Activated naive CD8-positive, alpha-beta T cell (primary cell): Measurements from ENCODE around the gene GSTM1.

Source experiments
- H3K27ac Mint-ChIP-seq: one replicate; pipeline ENCODE4 v1.8.0; 2021; ENCODE audit warnings: mixed read lengths
- H3K27me3 Mint-ChIP-seq: one replicate; pipeline ENCODE4 v1.8.0; 2021; ENCODE audit warnings: mixed read lengths
- H3K36me3 Mint-ChIP-seq: one replicate; pipeline ENCODE4 v1.8.0; 2021; ENCODE audit warnings: mixed read lengths
- H3K4me1 Mint-ChIP-seq: one replicate; pipeline ENCODE4 v1.8.0; 2021; ENCODE audit warnings: low read depth, mixed read lengths
- H3K4me3 Mint-ChIP-seq: one replicate; pipeline ENCODE4 v1.8.0; 2021; ENCODE audit warnings: mild to moderate bottlenecking, mixed read lengths
- H3K9me3 Mint-ChIP-seq: one replicate; pipeline ENCODE4 v1.8.0; 2021; ENCODE audit warnings: low read depth, mixed read lengths

Gene GSTM1

DNA sequence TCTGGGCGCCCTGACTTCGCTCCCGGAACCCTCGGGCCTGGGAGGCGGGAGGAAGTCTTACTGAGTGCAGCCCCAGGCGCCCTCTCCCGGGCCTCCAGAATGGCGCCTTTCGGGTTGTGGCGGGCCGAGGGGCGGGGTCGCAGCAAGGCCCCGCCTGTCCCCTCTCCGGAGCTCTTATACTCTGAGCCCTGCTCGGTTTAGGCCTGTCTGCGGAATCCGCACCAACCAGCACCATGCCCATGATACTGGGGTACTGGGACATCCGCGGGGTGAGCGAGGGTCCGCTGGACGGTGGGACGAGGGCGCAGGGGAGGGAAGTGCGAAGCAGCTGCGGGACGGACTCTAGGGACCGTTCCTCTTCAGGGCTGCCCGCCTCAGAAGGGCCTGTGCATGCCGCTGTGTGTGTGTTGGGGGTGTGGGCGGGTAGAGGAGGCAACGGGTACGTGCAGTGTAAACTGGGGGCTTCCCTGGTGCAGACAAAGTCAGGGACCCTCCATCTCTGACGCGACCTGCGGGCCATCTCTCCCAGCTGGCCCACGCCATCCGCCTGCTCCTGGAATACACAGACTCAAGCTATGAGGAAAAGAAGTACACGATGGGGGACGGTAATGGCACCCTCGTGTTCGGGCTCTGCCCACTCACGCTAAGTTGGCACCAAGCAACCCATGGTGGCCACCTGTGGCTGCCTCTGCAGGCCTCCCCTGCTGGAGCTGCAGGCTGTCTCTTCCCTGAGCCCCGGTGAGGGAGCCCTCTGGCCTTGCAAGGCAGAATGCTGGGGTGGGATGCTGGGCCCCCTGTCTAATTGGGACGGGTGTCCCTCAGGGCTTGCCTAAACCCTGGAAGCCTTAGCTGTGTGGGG is at the start of gene GSTM1:
GSTM1 (plus strand) TSS at position 177 of the 859 bp plus-strand sequence; CDS start at position 234, 57 bp downstream.
- no peak within 1 kb of the TSS for H3K27ac Mint-ChIP-seq
- H3K36me3 Mint-ChIP-seq = no peaks in the 10 kb centered on the region
- H3K9me3 Mint-ChIP-seq = no peaks in the 10 kb centered on the region
- no peak within 1 kb of the TSS for H3K4me3 Mint-ChIP-seq
- H3K4me1 Mint-ChIP-seq = no peaks in the 10 kb centered on the region
- no peaks in the 10 kb centered on the region for H3K27me3 Mint-ChIP-seq

DNA sequence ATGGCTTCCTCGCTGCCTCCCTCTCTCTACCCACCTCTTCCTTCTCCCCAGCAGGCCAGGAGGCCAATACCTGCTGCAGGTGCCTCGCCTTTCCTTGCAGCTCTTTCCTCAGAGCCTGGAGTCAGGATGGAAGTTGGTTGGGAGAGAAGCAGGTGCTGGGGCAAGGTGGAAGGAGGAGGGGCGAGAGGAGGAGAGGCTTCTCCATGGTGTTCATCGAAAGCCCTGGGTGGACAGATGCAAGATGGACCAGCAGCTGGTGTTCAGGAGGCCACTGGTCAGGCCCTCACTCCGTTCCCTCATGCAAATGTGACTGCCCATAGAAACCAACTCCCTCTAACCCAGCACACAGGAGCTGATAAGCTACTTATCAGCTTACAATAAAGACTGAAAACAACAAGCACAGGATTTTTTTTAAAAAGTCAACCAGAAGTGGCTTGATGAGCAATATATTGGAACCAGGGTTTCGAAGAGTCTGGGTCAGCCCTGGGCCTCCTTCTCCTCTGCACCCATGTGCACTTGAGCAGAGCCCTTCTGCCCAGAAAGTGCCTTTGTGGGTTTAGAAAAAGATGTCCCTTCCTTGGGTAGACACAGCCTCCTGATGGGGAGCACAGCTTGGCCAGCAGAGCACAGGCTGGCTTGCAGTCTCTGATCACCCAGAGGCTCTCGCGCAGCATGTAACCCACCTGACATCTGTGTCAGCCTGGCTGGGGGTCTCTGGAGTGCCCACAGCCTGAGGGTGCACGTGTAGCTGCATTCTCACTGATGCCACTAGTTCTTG is 48.4 kb upstream of the GSTM1 start:
- H3K36me3 Mint-ChIP-seq = no peaks in the 10 kb centered on the region
- peaks cover 17% of the 10 kb centered on the region for H3K4me1 Mint-ChIP-seq
- H3K27me3 Mint-ChIP-seq = peaks cover 2% of the 10 kb centered on the region
- H3K9me3 Mint-ChIP-seq = no peaks in the 10 kb centered on the region
- H3K27ac Mint-ChIP-seq = no peak overlapping the region
- no peak overlapping the region for H3K4me3 Mint-ChIP-seq

DNA sequence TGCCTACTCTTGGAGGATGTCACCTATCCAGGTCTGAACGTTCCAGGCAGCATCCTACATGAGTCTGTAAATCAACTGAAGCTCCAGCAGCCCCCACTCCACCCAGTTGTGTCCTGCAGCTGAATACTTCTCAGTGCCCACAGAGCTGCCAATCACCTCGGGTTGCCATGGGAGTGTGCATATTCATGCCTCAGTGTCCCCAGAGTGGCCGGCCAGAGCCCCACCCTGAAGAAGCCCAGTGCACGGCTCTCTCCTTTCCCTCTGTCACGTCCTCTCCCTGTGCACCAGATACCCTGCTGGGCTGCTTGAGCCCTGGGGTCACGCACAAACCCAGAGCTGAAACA is 47.8 kb upstream of the GSTM1 start:
- peaks cover 12% of the 10 kb centered on the region for H3K4me1 Mint-ChIP-seq
- no peak overlapping the region for H3K4me3 Mint-ChIP-seq
- no peaks in the 10 kb centered on the region for H3K9me3 Mint-ChIP-seq
- H3K27me3 Mint-ChIP-seq = peaks cover 2% of the 10 kb centered on the region
- no peaks in the 10 kb centered on the region for H3K36me3 Mint-ChIP-seq
- H3K27ac Mint-ChIP-seq = peak overlapping the region; percentile 34

DNA sequence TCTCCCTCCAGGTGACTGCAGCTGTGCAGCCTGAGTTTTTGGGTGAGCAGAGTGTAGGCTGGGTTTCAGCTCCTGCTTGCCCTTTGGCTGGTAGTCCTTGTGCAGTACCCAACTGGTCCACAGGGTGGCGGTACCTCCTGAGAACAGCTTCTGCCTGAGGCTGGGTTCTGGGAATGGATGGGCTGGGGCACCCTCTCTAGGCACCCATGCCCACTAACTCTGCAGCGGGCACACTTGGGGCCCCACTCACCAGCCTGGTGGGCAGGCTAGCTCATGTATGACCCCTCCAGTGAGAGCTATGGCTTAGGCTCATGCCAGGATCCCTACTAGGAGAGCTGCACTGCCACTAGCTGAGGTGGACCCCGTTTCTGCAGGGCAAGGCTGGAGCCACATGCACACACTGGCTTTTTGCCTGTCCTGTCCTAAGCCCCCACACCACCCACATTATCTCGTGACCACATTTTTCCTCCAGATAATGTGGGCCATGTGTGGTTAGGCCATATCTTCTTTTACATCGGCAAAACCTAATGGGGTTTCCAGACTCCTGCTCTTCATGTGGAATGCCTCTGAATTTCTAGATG is 47.2 kb upstream of the GSTM1 start:
- peaks cover 2% of the 10 kb centered on the region for H3K27me3 Mint-ChIP-seq
- no peaks in the 10 kb centered on the region for H3K9me3 Mint-ChIP-seq
- peaks cover 6% of the 10 kb centered on the region for H3K4me1 Mint-ChIP-seq
- H3K4me3 Mint-ChIP-seq = no peak overlapping the region
- peak overlapping the region; percentile 34 for H3K27ac Mint-ChIP-seq
- H3K36me3 Mint-ChIP-seq = no peaks in the 10 kb centered on the region

DNA sequence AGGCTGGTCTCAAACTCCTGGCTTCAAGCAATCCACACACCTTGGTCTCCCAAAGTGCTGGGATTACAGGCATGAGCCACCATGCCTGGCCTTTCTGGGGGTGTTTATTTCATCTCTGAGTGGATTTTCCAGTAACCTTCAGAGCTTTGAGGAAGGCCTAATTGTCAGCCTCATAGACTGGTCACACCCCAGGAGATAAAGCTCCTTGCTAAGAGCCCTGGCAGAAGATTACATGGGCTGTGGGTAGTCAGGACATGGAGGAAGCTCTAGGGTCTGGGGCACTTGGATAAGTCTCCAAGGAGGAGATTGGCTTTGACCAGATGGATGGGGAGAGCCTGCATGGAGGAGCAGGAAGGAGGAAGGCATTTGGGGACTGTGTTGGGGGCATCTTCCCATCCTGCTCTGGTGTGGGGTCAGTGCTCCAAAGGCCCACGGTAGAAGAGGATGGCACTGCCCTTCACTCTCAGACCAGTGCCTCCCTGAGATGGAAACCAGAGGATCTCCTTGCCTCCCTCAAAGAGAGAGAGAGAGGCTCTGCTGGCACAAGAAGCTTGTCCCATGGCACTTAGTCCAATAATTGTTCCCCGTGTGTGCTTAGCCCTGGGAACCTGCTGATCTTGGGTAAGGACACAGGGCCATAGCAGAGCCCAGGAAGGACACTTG is 46.4 kb upstream of the GSTM1 start:
- no peak overlapping the region for H3K4me3 Mint-ChIP-seq
- H3K27ac Mint-ChIP-seq = no peak overlapping the region
- peaks cover 2% of the 10 kb centered on the region for H3K27me3 Mint-ChIP-seq
- peaks cover 3% of the 10 kb centered on the region for H3K4me1 Mint-ChIP-seq
- H3K9me3 Mint-ChIP-seq = no peaks in the 10 kb centered on the region
- H3K36me3 Mint-ChIP-seq = no peaks in the 10 kb centered on the region

DNA sequence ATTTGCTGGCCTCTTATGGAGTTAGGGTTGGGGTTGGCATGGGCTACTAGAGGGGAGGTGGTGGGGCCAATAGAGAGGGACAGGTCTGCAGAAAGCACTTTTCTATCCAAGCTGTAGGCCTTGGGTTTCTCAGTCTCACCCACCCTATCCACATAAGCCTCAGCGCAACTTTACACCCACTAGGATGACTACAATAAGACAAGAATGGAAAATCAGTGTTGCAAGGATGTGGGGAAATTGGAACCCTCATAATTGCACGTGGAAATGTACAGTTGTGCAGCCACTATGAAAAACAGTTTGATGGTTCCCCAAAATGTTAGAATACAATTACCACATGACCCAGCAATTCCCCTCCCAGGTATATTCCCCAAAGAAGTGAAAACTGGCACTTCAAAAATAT is 45.8 kb upstream of the GSTM1 start:
- Mint-ChIP-seq H3K36me3 (no peaks in the 10 kb centered on the region), H3K9me3 (no peaks in the 10 kb centered on the region), H3K27me3 (peaks cover 2% of the 10 kb centered on the region), H3K27ac (no peak overlapping the region), H3K4me1 (peaks cover 3% of the 10 kb centered on the region), H3K4me3 (no peak overlapping the region)

DNA sequence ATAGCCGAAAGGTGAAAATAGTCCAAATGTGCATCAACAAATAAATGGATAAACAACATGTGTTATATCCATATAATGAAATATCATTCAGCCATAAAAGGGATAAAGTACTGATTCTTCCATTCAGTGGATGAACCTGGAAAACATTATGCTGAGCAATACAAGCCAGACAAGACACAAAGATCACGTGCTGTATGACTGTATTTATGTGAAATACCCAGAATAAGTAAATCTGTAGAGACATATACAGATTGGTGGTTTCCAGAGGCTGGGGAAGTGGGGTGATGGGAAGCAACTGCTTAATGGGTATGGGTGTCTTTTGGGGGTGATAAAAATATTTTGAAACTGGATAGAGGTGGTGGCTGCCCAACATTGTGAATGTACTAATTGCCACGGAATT is 45.0 kb upstream of the GSTM1 start:
- no peak overlapping the region for H3K4me3 Mint-ChIP-seq
- H3K4me1 Mint-ChIP-seq = peaks cover 3% of the 10 kb centered on the region
- no peak overlapping the region for H3K27ac Mint-ChIP-seq

DNA sequence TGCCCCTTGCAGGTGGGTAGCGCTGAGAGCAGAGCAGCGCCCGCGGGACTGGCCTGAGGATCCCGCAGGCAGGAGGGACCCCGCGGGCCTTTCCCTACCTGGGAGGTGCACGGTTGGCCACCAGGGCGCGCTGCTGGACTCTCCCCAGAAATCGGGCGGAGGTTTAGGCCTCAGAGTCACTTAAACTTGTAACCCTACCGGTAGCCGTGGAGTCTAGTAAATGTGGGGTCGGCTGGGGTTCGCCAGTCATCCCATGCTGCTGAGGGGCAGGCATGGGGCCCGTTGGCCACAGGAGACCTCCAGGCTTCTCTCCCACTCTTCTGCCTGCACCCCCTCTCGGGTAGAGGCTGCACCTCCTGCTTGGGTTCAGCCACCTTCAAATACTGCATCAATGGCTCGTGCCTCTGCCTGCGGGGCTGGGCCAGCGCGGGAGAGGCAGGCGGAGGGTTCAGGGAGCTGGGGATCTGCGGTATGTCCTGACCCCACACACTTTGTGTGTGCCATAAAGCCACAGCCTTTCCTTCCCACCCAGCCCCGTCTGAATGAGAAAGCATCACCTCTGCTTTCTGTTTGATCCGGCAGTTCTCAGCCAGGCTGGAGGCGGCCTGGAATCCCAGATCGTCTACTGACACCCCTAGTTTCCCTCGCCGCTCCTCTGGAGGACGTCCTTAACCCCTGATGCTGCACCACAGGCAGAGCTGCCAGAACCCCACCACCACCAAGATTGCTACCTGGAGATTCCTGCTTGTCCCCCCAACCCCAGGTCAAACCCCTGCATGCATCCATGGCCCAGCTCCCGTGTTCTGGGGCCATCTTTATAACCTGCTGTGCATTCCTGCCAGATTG is 44.0 kb upstream of the GSTM1 start:
- peaks cover 3% of the 10 kb centered on the region for H3K4me1 Mint-ChIP-seq
- peaks cover 2% of the 10 kb centered on the region for H3K27me3 Mint-ChIP-seq
- no peaks in the 10 kb centered on the region for H3K9me3 Mint-ChIP-seq
- no peaks in the 10 kb centered on the region for H3K36me3 Mint-ChIP-seq
- no peak overlapping the region for H3K4me3 Mint-ChIP-seq
- H3K27ac Mint-ChIP-seq = no peak overlapping the region

More for the DNA sequence above, 45.0 kb upstream of the GSTM1 start:
- Mint-ChIP-seq H3K9me3 (no peaks in the 10 kb centered on the region), H3K27me3 (peaks cover 2% of the 10 kb centered on the region), H3K36me3 (no peaks in the 10 kb centered on the region)

DNA sequence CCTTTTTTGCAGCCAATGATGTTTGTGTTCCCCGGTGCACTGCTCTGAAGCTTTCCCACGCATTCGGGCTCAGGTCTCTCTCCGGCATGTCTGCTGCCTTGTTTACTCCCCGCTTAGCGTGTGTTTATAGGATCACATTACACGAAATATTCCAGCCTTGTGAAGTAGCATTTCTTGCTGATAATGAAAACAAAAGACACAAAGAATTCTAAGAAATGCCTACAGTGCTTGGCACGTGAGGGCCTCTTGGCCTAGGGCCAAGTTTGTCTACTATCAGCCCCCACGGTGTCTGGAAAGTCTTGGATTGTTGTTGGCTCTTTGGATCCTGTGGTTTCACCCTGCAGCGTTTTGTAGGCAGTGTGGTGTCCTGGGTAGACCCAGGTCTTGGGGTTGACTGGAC is 42.9 kb upstream of the GSTM1 start:
- no peak overlapping the region for H3K27ac Mint-ChIP-seq
- no peaks in the 10 kb centered on the region for H3K36me3 Mint-ChIP-seq
- no peaks in the 10 kb centered on the region for H3K9me3 Mint-ChIP-seq
- H3K27me3 Mint-ChIP-seq = peaks cover 2% of the 10 kb centered on the region
- H3K4me3 Mint-ChIP-seq = no peak overlapping the region
- peaks cover 3% of the 10 kb centered on the region for H3K4me1 Mint-ChIP-seq

DNA sequence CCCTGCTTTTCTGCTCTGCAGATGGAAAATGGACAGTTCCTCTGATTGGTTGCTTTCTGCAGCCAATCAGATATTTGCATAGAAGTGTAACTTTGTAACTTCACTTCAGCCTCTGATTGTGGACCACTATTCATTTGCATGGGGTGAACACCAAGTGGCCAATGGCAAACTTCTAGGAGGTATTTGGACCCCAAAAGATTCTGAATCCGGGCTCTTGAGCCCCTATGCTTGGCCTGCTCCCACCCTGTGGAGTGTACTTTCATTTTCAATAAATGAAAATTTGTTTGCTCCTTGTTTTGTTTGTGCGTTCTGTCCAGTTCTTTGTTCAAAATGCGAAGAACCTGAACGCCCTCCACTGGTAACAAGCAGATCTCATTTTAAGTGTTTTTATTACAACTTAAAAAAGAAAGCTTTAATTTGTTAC is 38.1 kb upstream of the GSTM1 start:
- Mint-ChIP-seq H3K9me3 (no peaks in the 10 kb centered on the region), H3K27ac (no peak overlapping the region), H3K27me3 (no peaks in the 10 kb centered on the region), H3K4me1 (peaks cover 1% of the 10 kb centered on the region), H3K4me3 (no peak overlapping the region), H3K36me3 (no peaks in the 10 kb centered on the region)

DNA sequence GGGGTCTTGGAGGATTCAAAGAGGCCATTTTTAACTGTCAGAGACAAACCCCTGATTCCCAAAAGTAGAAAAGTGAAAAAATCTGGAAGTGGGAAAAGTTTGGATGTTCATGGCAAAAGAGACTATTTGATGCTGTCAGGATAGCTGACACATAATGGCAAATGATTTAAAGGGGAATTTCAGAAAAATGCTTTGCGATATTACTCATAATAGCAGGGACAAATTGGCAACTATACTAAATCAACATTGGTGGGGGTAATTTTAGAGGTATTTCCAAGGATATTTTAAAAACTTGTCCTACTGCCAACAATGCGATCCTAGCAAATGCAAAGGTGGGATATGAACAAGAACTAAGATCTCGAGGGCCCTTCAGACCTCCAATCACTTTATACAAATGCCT is 37.0 kb upstream of the GSTM1 start:
- H3K36me3 Mint-ChIP-seq = no peaks in the 10 kb centered on the region
- H3K9me3 Mint-ChIP-seq = no peaks in the 10 kb centered on the region
- H3K27me3 Mint-ChIP-seq = no peaks in the 10 kb centered on the region
- no peak overlapping the region for H3K4me3 Mint-ChIP-seq
- H3K4me1 Mint-ChIP-seq = peaks cover 10% of the 10 kb centered on the region
- no peak overlapping the region for H3K27ac Mint-ChIP-seq

DNA sequence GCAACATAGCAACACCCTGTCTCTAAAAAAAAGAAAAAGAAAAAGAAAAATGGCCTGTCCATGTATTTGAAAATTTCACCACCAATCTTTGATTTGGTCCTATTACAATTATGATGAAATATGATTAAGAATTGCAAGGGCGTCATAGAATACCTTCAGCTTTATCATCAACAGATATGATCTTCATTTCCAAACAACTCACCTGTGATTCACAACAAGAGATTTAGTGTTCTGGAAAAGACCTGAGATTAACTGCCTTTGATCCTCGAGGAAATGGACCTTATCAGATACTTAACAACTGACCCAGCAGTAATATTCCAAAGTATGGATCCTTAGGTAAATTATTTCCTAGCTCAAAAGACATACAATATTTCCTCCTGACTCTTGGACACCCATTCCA is 35.2 kb upstream of the GSTM1 start:
- peaks cover 22% of the 10 kb centered on the region for H3K4me1 Mint-ChIP-seq
- H3K27ac Mint-ChIP-seq = no peak overlapping the region
- H3K36me3 Mint-ChIP-seq = no peaks in the 10 kb centered on the region
- no peaks in the 10 kb centered on the region for H3K9me3 Mint-ChIP-seq
- no peaks in the 10 kb centered on the region for H3K27me3 Mint-ChIP-seq
- no peak overlapping the region for H3K4me3 Mint-ChIP-seq

DNA sequence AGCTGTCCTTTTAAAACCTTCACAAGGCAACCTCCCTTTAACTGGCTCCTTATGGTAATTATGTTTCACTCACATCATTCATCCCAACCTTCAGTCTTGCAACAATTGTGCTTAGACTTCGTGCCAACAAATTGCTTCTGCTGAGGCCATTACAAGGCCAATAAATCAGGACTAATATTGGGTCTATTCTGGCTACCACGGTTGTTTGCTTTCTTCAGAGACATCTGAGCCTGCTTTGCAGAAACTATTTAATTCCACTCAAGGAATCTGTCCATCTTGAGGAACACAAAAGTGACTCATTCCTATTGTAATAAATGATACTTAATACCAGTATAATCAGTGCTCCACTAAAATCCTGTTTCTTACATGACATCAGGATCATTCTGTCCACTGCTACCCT is 34.3 kb upstream of the GSTM1 start:
- Mint-ChIP-seq H3K36me3 (no peaks in the 10 kb centered on the region), H3K9me3 (no peaks in the 10 kb centered on the region), H3K27ac (no peak overlapping the region), H3K4me3 (no peak overlapping the region), H3K4me1 (peaks cover 24% of the 10 kb centered on the region), H3K27me3 (no peaks in the 10 kb centered on the region)

DNA sequence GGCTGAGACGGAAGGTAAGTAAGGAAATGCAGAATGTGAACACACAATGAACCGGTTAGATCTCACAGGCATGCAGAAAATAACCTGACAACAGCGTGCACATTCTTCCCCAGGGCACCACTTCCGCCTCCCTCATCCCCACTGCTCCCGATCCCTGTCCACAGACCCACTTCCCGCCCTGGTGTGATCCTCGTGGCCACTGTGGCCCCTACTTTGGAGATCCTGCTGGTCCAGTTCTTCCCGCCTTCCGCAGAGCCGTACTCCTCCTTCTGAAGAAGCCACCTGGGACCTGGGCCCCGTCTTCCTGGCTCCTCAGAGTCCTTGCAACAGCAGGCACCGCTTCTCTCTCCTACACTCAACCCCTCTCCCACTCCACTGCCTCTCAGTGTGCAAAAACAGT is 33.1 kb upstream of the GSTM1 start:
- Mint-ChIP-seq H3K4me3 (peak overlapping the region; percentile 42), H3K4me1 (peaks cover 24% of the 10 kb centered on the region), H3K36me3 (no peaks in the 10 kb centered on the region), H3K27ac (no peak overlapping the region), H3K27me3 (no peaks in the 10 kb centered on the region), H3K9me3 (no peaks in the 10 kb centered on the region)
